OCI-LY1 (cell line): Measurements from ENCODE around the gene SURF4.
"Not testable (repeated sequence)": the region's sequence is repeated elsewhere in the genome, so short reads cannot be mapped to it uniquely, and the experiment has no call there.

ENCODE experiments used
- H2AFZ ChIP-seq: fragments of 200-600 bp; sonication (generic), shearing (Covaris generic); 2 replicates; pipeline ENCODE4 v1.6.0; 2014; ENCODE audit warnings: antibody characterized with exemption, mild to moderate bottlenecking, low read length
- H3F3A ChIP-seq: fragments of 200-600 bp; sonication (generic), shearing (Covaris generic); 2 replicates; pipeline ENCODE4 v1.6.0; 2014; ENCODE audit warnings: mild to moderate bottlenecking, antibody characterized with exemption, low read length, moderate library complexity; ENCODE audit not compliant: insufficient read depth
- H3K27ac ChIP-seq: fragments of 200-600 bp; sonication (generic); 2 replicates; pipeline ENCODE4 v1.5.1; 2014; ENCODE audit warnings: low read length, mixed run types, mild to moderate bottlenecking, low read depth; ENCODE audit not compliant: poor library complexity, severe bottlenecking
- H3K27me3 ChIP-seq: fragments of 200-600 bp; sonication (generic); 2 replicates; pipeline ENCODE4 v1.6.0; 2014; ENCODE audit warnings: antibody characterized with exemption, mild to moderate bottlenecking, low read length, moderate library complexity; ENCODE audit not compliant: insufficient read depth
- H3K36me3 ChIP-seq: fragments of 200-600 bp; sonication (generic); 2 replicates; pipeline ENCODE4 v1.6.1; 2014; ENCODE audit warnings: mild to moderate bottlenecking, antibody characterized with exemption, low read length, moderate library complexity, mixed read lengths; ENCODE audit not compliant: insufficient read depth
- H3K4me1 ChIP-seq: fragments of 200-600 bp; sonication (generic); 2 replicates; pipeline ENCODE4 v1.5.1; 2014; ENCODE audit warnings: mild to moderate bottlenecking, low read length, moderate library complexity; ENCODE audit not compliant: insufficient read depth, severe bottlenecking
- H3K4me2 ChIP-seq: fragments of 200-600 bp; sonication (generic), shearing (Covaris generic); 2 replicates; pipeline ENCODE4 v1.6.1; 2014; ENCODE audit warnings: low read length
- H3K4me3 ChIP-seq: fragments of 200-600 bp; sonication (generic); 2 replicates; pipeline ENCODE4 v1.5.1; 2014; ENCODE audit warnings: low read length, low read depth, mild to moderate bottlenecking, mixed read lengths; ENCODE audit not compliant: poor library complexity, severe bottlenecking
- H3K79me2 ChIP-seq: fragments of 200-600 bp; shearing (Covaris generic); 2 replicates; pipeline ENCODE4 v1.6.1; 2016; ENCODE audit warnings: mixed run types, low read length, mixed read lengths; ENCODE audit not compliant: insufficient read depth
- H3K9ac ChIP-seq: fragments of 200-600 bp; sonication (generic), shearing (Covaris generic); 2 replicates; pipeline ENCODE4 v1.6.1; 2014; ENCODE audit warnings: mild to moderate bottlenecking, low read length, mixed read lengths
- H3K9me2 ChIP-seq: fragments of 200-600 bp; sonication (generic), shearing (Covaris generic); 2 replicates; pipeline ENCODE4 v1.6.1; 2014; ENCODE audit warnings: low read depth, mild to moderate bottlenecking, low read length, mixed read lengths
- H3K9me3 ChIP-seq: fragments of 200-600 bp; shearing (Covaris generic); 2 replicates; pipeline ENCODE4 v1.6.1; 2014; ENCODE audit warnings: low read length, mixed read lengths
- H4K20me1 ChIP-seq: fragments of 200-600 bp; sonication (generic), shearing (Covaris generic); 2 replicates; pipeline ENCODE4 v1.6.0; 2016; ENCODE audit warnings: mild to moderate bottlenecking, low read length; ENCODE audit not compliant: insufficient read depth
- CTCF ChIP-seq: fragments of 200-600 bp; sonication (generic), shearing (Covaris generic); IDR thresholded peaks from 2 replicates; pipeline ENCODE4 v1.5.1; 2017; ENCODE audit warnings: mild to moderate bottlenecking, antibody characterized with exemption, low read length, moderate library complexity, mixed read lengths
- EZH2 ChIP-seq: fragments of 200-600 bp; sonication (generic), shearing (Covaris generic); IDR thresholded peaks from 2 replicates; pipeline ENCODE4 v1.8.0; 2017; ENCODE audit warnings: borderline replicate concordance, mixed run types, mild to moderate bottlenecking, antibody characterized with exemption, low read length, moderate library complexity, mixed read lengths

Gene SURF4

GRCh38 chr9:133335924-133336811, 39.7 kb downstream of the SURF4 start, which contains the start of gene SURF6:
Gene SURF6 (minus strand): TSS chr9:133336188. CDS start chr9:133336132, 56 bp downstream.
- TF ChIP-seq EZH2: no peak
- TF ChIP-seq CTCF: no peak
- Histone ChIP-seq H3K4me1 (peaks cover 34% of the 10 kb centered on the region), H2AFZ (no peak within 1 kb of the TSS), H3K27ac (peak within 1 kb of the TSS; percentile 49), H3F3A (0 out of 2 replicates have a peak, but pooled peaks cover 2% of the 10 kb centered on the region), H3K27me3 (no peaks in the 10 kb centered on the region), H4K20me1 (no peaks in the 10 kb centered on the region), H3K4me2 (peak within 1 kb of the TSS; percentile 76), H3K9me2 (no peaks in the 10 kb centered on the region), H3K36me3 (peaks cover 65% of the 10 kb centered on the region), H3K79me2 (peaks cover 13% of the 10 kb centered on the region), H3K9ac (peak within 1 kb of the TSS; percentile 82), H3K4me3 (peak within 1 kb of the TSS; percentile 86), H3K9me3 (no peaks in the 10 kb centered on the region)

- H3K27ac ChIP-seq, H3K9me2 ChIP-seq, H4K20me1 ChIP-seq, H3K27me3 ChIP-seq, H3F3A ChIP-seq, H3K9me3 ChIP-seq, H2AFZ ChIP-seq: not testable (repeated sequence)
- Histone ChIP-seq H3K4me1 (peaks cover 23% of the 10 kb centered on the region), H3K36me3 (peaks cover 65% of the 10 kb centered on the region), H3K79me2 (peaks cover 13% of the 10 kb centered on the region), H3K9ac (peak overlapping the region; percentile 82), H3K4me3 (peak overlapping the region; percentile 86), H3K4me2 (peak overlapping the region; percentile 76)
Observed at GRCh38 chr9:133334888-133335287, 41.0 kb downstream of the SURF4 start.

- H3K4me2 ChIP-seq: peak overlapping the region; percentile 76; the same call in 1 of the 2 replicates
Observed at GRCh38 chr9:133334161-133334560, 41.7 kb downstream of the SURF4 start.

More at GRCh38 chr9:133334161-133334560, 41.7 kb downstream of the SURF4 start:
- Histone ChIP-seq H3K9me3 (no peaks in the 10 kb centered on the region), H3F3A (0 out of 2 replicates have a peak, but pooled peaks cover 2% of the 10 kb centered on the region), H3K27ac (no peak overlapping the region), H3K4me3 (no peak overlapping the region), H3K9ac (no peak overlapping the region; the same call in 1 of the 2 replicates), H3K36me3 (peaks cover 60% of the 10 kb centered on the region), H3K9me2 (no peaks in the 10 kb centered on the region), H4K20me1 (no peaks in the 10 kb centered on the region), H3K27me3 (no peaks in the 10 kb centered on the region), H3K4me1 (peaks cover 23% of the 10 kb centered on the region), H3K79me2 (peaks cover 13% of the 10 kb centered on the region), H2AFZ (no peak overlapping the region)
- TF ChIP-seq EZH2: no peak
- TF ChIP-seq CTCF: no peak
